Activated CD8-positive, alpha-beta memory T cell treated with anti-CD3 and anti-CD28 coated beads for 48 hours (primary cell): ENCODE measurements around the gene PPARA.

Experiments
- DNase-seq, 3 experiments: peaks; one replicate each; pipeline ENCODE4 v3.0.0-alpha.2; 2020; ENCODE audit warnings: low read depth in 2 of 3, low spot score in 2 of 3

PPARA gene

GRCh38 chr22:46150034-46150654, at the start of gene PPARA:
PPARA (plus strand) TSS chr22:46150526; CDS start chr22:46198384, 47,858 bp downstream.
- peak; percentile 59 to 71 (median 64) for DNase-seq

GRCh38 chr22:46102159-46102558, 48.2 kb upstream of the PPARA start:
- DNase-seq = no peak

GRCh38 chr22:46102752-46103151, 47.6 kb upstream of the PPARA start:
- no peak for DNase-seq

GRCh38 chr22:46103181-46103580, 47.1 kb upstream of the PPARA start:
- DNase-seq = no peak

- no peak for DNase-seq
These were observed 46.7 kb upstream of the PPARA start for GRCh38 chr22:46103664-46104063.

- no peak for DNase-seq
These were observed 46.0 kb upstream of the PPARA start for GRCh38 chr22:46104170-46104880.

- DNase-seq = no peak
These were observed 45.3 kb upstream of the PPARA start for GRCh38 chr22:46104881-46105493.

GRCh38 chr22:46105494-46106278, 44.6 kb upstream of the PPARA start:
- no peak for DNase-seq

- DNase-seq = no peak
These were observed 43.9 kb upstream of the PPARA start for GRCh38 chr22:46106279-46107022.

- no peak for DNase-seq
These were observed 43.1 kb upstream of the PPARA start for GRCh38 chr22:46107089-46107664.

GRCh38 chr22:46107753-46108563, 42.4 kb upstream of the PPARA start:
- DNase-seq = no peak

- DNase-seq = no peak
These were observed 41.5 kb upstream of the PPARA start for GRCh38 chr22:46108564-46109473.

GRCh38 chr22:46109474-46110003, 40.8 kb upstream of the PPARA start:
- DNase-seq = no peak

GRCh38 chr22:46110215-46110614, 40.1 kb upstream of the PPARA start:
- no peak for DNase-seq

GRCh38 chr22:46111645-46112306, 38.5 kb upstream of the PPARA start:
- no peak for DNase-seq

GRCh38 chr22:46112405-46112804, 37.9 kb upstream of the PPARA start:
- DNase-seq = no peak

GRCh38 chr22:46113110-46113909, 37.0 kb upstream of the PPARA start:
- DNase-seq = no peak
